GM19463 (cell line): ENCODE results near the gene MAP3K1.

Experiments
- ATAC-seq: cut with Tn5 transposase; IDR thresholded peaks from one replicate; pipeline ENCODE4 v1.9.1; 2021; ENCODE audit warnings: mild to moderate bottlenecking, moderate library complexity; ENCODE audit not compliant: unreplicated experiment

The MAP3K1 gene

GRCh38 chr5:56845277-56845676 is 29.9 kb downstream of the MAP3K1 start:
- no peak for ATAC-seq

- no peak for ATAC-seq
Observed at GRCh38 chr5:56845904-56846480, 30.6 kb downstream of the MAP3K1 start.

- ATAC-seq: no peak
Observed at GRCh38 chr5:56848206-56848605, 32.9 kb downstream of the MAP3K1 start.

- ATAC-seq: no peak
Observed at GRCh38 chr5:56849671-56850070, 34.3 kb downstream of the MAP3K1 start.

GRCh38 chr5:56850423-56850822 is 35.1 kb downstream of the MAP3K1 start:
- ATAC-seq: no peak

- no peak for ATAC-seq
Observed at GRCh38 chr5:56851258-56851941, 36.1 kb downstream of the MAP3K1 start.

GRCh38 chr5:56852228-56853000 is 37.1 kb downstream of the MAP3K1 start:
- no peak for ATAC-seq

DNA sequence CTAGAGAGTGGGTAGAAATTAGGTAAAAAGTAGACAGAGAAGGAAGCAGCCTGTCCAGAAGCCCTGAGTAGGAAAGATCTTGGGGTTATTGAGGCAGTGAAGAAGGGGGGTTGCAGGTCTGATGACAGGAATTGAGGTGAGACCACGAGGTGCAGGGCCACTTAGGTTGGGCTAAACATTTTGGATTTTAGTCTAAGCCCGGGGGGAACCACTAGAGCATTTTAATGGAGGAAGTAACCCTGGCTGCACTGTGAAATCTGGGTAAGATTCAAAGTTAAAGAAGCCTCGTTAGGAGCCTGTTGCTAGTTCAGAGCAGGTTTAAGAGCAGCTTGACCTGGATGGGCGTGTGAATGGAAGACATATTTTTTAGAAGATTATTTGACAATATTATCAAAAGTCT is 38.3 kb downstream of the MAP3K1 start:
- no peak for ATAC-seq

DNA sequence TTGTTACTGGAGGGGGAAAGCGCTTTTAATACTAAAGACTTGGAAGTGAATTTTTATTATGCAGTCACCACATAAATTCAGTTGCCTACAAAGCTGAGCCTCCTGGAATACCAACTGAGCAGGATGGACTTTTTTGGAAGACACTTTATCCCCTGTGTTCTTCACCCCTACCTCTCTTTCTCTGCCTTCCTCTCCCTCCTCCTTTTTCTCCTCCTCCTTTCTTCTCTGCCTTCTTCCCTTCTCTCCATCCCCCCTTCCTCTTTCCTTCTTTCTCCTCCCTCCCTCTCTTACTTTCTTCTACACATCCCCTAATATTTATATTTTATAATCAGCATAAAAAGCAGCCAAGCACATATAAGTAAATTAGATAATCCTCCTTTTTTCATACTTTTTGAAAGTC is 39.6 kb downstream of the MAP3K1 start:
- ATAC-seq: no peak

- ATAC-seq: no peak
Observed at GRCh38 chr5:56856541-56857178, 41.3 kb downstream of the MAP3K1 start.

DNA sequence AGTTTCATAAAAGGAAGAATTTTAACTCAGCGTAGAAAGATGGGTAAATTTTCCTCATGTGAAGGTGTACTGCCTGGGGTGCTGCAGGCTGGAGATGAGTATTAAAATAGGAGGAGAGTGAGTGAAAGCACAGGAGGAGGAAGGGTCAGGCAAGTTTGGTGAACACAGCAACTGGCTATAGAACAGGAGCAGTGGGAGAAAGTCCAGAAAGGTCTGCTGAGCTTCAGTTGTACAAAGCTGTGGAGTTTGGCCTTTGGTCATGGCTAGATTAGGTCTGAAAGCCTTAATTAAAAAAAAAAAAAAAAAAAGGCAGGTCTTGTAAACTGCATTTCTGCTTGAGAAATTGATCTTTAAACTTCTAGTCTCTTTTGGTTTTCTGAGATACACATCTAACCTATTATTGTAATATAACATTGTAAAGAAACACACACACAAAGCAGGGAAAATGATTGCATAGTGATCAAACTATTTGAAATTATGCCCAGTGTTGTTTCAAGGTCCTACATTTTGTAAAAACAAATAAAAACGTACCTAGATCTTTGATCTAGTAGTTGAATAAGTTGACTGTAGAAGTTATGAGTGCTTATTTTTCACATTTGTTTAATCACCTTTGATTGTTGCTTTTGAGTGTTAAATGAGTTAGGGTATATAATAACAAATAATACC is 43.6 kb downstream of the MAP3K1 start:
- ATAC-seq: no peak

- ATAC-seq: no peak
Observed at GRCh38 chr5:56861893-56862485, 46.6 kb downstream of the MAP3K1 start.

DNA sequence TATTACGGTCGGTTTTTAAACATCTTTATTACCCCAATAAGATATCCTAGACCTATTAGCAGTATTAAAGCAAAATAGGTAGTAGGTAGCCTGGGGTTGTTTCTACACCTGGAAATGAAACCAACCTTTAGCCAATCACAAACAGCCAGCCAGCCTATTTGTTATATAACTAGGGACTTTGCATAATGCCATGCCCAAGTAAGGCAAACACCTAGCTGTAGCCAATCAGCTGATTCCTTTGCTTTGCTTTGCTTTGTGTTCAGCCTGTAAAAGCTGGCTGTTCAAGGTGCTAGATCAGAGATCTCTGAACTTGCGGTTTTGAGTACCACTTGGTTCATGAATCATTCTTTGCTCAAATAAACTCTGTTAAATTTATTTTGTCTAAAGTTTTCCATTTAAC is 47.6 kb downstream of the MAP3K1 start:
- ATAC-seq: no peak

DNA sequence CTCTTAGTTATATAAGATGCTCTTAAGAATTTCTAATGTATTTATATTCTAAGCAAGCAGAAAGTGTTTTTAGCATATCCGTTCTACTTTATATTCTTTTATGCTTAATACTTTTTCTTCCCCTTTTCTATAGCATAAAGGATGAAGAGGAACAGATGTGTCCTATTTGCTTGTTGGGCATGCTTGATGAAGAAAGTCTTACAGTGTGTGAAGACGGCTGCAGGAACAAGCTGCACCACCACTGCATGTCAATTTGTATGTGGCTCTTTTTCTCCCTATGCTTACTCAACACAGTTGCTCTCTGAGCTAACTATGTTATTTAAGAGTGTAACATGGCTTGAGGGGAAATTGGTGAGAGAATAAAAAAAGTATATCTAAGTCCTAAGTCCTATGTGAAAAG is 56.4 kb downstream of the MAP3K1 start:
- no peak for ATAC-seq

- no peak for ATAC-seq
Observed at GRCh38 chr5:56873056-56873455, 57.7 kb downstream of the MAP3K1 start.

GRCh38 chr5:56876327-56876726 is 61.0 kb downstream of the MAP3K1 start:
- ATAC-seq: no peak

DNA sequence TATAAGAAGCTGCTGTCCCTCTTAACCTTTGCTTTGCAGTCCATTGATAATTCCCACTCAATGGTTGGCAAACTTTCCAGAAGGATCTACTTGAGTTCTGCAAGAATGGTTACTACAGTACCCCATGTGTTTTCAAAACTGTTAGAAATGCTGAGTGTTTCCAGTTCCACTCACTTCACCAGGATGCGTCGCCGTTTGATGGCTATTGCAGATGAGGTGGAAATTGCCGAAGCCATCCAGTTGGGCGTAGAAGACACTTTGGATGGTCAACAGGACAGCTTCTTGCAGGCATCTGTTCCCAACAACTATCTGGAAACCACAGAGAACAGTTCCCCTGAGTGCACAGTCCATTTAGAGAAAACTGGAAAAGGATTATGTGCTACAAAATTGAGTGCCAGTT is 66.2 kb downstream of the MAP3K1 start:
- ATAC-seq: no peak

DNA sequence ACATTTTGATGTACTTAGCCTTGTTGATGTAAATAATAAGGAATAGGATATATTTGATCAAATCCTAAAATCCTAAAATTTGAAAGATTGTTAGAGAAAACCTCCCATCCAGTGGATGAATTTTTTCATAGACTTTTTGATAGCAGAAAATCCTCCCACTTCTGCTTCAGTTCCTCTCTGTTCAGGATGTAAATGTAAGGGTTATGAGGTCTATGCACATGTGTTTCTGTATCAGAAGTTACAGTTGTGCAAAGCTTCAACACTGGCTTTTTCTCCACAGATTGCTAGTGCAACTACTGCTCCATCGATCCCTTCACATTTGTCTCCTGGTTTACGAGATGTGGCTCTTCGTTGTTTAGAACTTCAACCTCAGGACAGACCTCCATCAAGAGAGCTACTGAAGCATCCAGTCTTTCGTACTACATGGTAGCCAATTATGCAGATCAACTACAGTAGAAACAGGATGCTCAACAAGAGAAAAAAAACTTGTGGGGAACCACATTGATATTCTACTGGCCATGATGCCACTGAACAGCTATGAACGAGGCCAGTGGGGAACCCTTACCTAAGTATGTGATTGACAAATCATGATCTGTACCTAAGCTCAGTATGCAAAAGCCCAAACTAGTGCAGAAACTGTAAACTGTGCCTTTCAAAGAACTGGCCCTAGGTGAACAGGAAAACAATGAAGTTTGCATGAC is 78.1 kb downstream of the MAP3K1 start:
- no peak for ATAC-seq

DNA sequence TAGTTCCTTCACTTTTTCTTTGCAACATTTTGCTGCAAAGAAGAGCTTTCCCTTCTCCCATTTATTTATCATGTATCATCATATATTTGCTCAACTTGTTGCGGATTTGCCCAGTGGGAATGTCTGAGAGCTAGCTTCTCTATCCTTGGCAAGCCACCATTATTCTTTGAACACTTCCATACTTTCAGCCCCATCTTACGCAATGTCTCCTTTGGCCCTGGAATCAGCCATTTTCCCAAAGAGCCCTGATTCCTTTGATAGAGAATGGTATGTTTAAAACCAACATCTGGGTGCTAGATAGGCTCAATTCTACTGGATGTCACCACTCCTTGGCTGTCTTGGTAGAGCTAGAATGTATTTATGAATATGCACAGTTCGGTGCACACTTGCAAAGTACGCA is 81.4 kb downstream of the MAP3K1 start:
- no peak for ATAC-seq

GRCh38 chr5:56898213-56898612 is 82.9 kb downstream of the MAP3K1 start:
- ATAC-seq: no peak
